HG03575 (cell line): Measurements from ENCODE around the gene RRP36.
"Not testable (repeated sequence)": the region's sequence is repeated elsewhere in the genome, so short reads cannot be mapped to it uniquely, and the experiment has no call there.

Experiments used
- ATAC-seq: cut with Tn5 transposase; IDR thresholded peaks from one replicate; pipeline ENCODE4 v1.9.1; 2021; ENCODE audit not compliant: unreplicated experiment, insufficient number of reproducible peaks, low FRiP score; ENCODE audit errors: extremely low read depth

The RRP36 gene

GRCh38 chr6:43033496-43034189 lies 12.2 kb downstream of the RRP36 start:
- no peak for ATAC-seq

- no peak for ATAC-seq
Observed at GRCh38 chr6:43034190-43034525, 12.7 kb downstream of the RRP36 start.

GRCh38 chr6:43035495-43036194 lies 14.2 kb downstream of the RRP36 start:
- ATAC-seq, result no peak

- ATAC-seq, result no peak
Observed at GRCh38 chr6:43036712-43037111, 15.3 kb downstream of the RRP36 start.

GRCh38 chr6:43037197-43037596 lies 15.8 kb downstream of the RRP36 start:
- ATAC-seq, result no peak

GRCh38 chr6:43037706-43038105 lies 16.3 kb downstream of the RRP36 start:
- ATAC-seq, result no peak

- ATAC-seq, result no peak
Observed at GRCh38 chr6:43038727-43039126, 17.3 kb downstream of the RRP36 start.

- no peak for ATAC-seq
Observed at GRCh38 chr6:43040542-43041257, 19.3 kb downstream of the RRP36 start.

GRCh38 chr6:43041475-43041874 lies 20.1 kb downstream of the RRP36 start:
- not testable (repeated sequence) for ATAC-seq

GRCh38 chr6:43043310-43043709 lies 21.9 kb downstream of the RRP36 start:
- ATAC-seq, result no peak

GRCh38 chr6:43045371-43045930 lies 24.0 kb downstream of the RRP36 start:
- no peak for ATAC-seq

- ATAC-seq, result no peak
Observed at GRCh38 chr6:43047998-43048397, 26.6 kb downstream of the RRP36 start.

GRCh38 chr6:43050981-43051380 lies 29.6 kb downstream of the RRP36 start:
- no peak for ATAC-seq

- ATAC-seq, result no peak
Observed at GRCh38 chr6:43052225-43052841, 30.9 kb downstream of the RRP36 start.

- no peak for ATAC-seq
Observed at GRCh38 chr6:43052842-43053544, 31.6 kb downstream of the RRP36 start.

GRCh38 chr6:43053545-43054205 lies 32.3 kb downstream of the RRP36 start, which contains the start of gene CUL7:
Gene CUL7, minus strand, starts transcription at chr6:43053851. Its CDS starts 1,063 bp downstream, at chr6:43052788.
- ATAC-seq, result no peak

- ATAC-seq, result no peak
Observed at GRCh38 chr6:43054206-43054943, 33.0 kb downstream of the RRP36 start.

GRCh38 chr6:43055966-43056365 lies 34.5 kb downstream of the RRP36 start:
- ATAC-seq, result no peak
